Activated naive CD4-positive, alpha-beta T cell treated with anti-CD3 and anti-CD28 coated beads, Interleukin-2, amount 50 U/mL, for 72 hours (primary cell): ENCODE results near the gene BCAR3. TPM values are rescaled to one million over a fixed set of nuclear protein-coding genes. Genes with fewer than 3 reads are reported as not detected.

Experiments used
- ATAC-seq, 2 donors: fragments of 150-1000 bp; cut with Tn5 transposase; 2 replicates each; pipeline ENCODE4 v1.10.0; 2021; ENCODE audit warnings: mild to moderate bottlenecking in 2 of 2, moderate library complexity in 2 of 2
- DNase-seq, 2 donors: peaks; one replicate each; pipeline ENCODE4 v3.0.0; 2021 to 2022; ENCODE audit warnings: low spot score in 2 of 2
- H3K27ac Mint-ChIP-seq, 2 donors: one replicate each; pipeline ENCODE4 v1.8.0; 2022; ENCODE audit warnings: mild to moderate bottlenecking in 2 of 2, mixed read lengths in 2 of 2
- H3K36me3 Mint-ChIP-seq, 2 donors: one replicate each; pipeline ENCODE4 v1.8.0; 2022; ENCODE audit warnings: mixed read lengths in 2 of 2
- H3K9me3 Mint-ChIP-seq, 2 donors: one replicate each; pipeline ENCODE4 v1.8.0; 2022; ENCODE audit warnings: mixed read lengths in 2 of 2
- total RNA-seq, 2 donors: library from RNA; stranded (reverse); gene quantifications; one replicate each; pipeline ENCODE4 v1.2.3, GENCODE V29; 2022

BCAR3 gene
- total RNA-seq, 2 donors from 2014 or later, result 0.25 to 0.72 TPM

- no peak for DNase-seq
- Mint-ChIP-seq H3K27ac (no peak overlapping the region), H3K36me3 (no peaks in the 10 kb centered on the region), H3K9me3 (no peaks in the 10 kb centered on the region)
- ATAC-seq, result no peak
These were observed 40.8 kb downstream of the BCAR3 start for GRCh38 chr1:93640656-93641440.

DNA sequence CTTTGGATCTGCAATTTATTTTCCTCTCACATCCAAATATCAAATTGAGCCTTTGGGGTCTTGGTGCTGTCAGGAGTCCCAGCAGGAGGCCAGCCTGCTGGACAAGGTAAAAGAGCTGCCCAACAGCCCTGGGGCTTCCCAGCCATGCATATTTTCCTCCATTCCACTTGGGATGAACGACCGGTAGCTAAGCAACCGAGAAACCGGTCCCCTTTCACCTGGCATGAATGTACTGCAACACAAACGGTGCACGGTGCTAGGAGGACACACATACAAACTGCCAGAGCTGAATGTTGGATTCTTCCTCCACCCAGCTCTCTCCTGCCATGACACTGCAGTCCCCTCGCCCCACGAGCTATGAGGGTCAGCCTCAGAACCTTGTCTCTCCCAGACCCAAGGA is 42.7 kb downstream of the BCAR3 start:
- no peaks in the 10 kb centered on the region for H3K36me3 Mint-ChIP-seq
- ATAC-seq (no peak), DNase-seq (no peak)
- H3K27ac Mint-ChIP-seq, result no peak overlapping the region
- no peaks in the 10 kb centered on the region for H3K9me3 Mint-ChIP-seq

GRCh38 chr1:93638307-93638847 is 43.3 kb downstream of the BCAR3 start:
- H3K27ac Mint-ChIP-seq, result no peak overlapping the region
- DNase-seq, result no peak
- no peaks in the 10 kb centered on the region for H3K9me3 Mint-ChIP-seq
- H3K36me3 Mint-ChIP-seq, result no peaks in the 10 kb centered on the region
- ATAC-seq, result no peak

DNA sequence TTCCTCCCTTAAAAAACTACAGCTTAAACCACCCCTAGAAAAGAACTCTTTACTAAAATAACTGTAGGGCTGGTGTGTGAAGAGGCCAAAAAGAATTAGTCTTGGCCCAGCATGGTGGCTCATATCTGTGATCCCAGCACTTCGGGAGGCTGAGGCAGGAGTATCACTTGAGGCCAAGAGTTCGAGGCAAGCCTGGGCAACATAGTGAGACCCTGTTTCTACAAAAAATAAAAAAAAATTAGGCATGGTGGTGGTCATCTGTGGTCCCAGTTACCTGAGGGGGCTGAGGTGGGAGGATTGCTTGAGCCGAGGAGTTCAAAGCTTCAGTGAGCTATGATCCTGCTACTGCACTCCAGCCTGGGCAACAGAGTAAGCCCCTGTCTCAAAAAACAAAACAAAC is 44.9 kb downstream of the BCAR3 start:
- no peaks in the 10 kb centered on the region for H3K9me3 Mint-ChIP-seq
- H3K36me3 Mint-ChIP-seq, result no peaks in the 10 kb centered on the region
- H3K27ac Mint-ChIP-seq, result no peak overlapping the region
- ATAC-seq (no peak), DNase-seq (no peak)

- H3K36me3 Mint-ChIP-seq, result no peaks in the 10 kb centered on the region
- ATAC-seq (no peak), DNase-seq (no peak)
- no peak overlapping the region for H3K27ac Mint-ChIP-seq
- H3K9me3 Mint-ChIP-seq, result no peaks in the 10 kb centered on the region
These were observed 45.8 kb downstream of the BCAR3 start for GRCh38 chr1:93635614-93636543.

DNA sequence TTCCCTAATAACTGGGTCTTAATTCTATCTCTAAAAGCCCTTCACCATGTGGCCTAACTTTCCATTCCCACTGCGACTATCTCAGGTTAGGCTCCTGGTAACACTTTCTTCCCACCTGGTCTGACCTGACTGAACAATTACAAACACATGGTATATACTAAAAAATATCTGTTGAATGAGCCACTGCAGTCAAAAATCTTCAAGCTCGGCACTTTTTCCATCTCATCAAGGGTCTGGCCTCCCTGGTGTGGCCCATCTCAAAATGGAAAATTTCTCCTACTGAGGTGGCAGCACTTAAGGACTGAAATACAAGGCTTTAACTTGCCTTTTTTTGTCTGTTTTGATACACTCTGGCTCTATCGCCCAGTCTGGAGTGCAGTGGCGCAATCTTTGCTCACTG is 48.3 kb downstream of the BCAR3 start:
- no peak for ATAC-seq
- H3K9me3 Mint-ChIP-seq, result no peaks in the 10 kb centered on the region
- no peak overlapping the region for H3K27ac Mint-ChIP-seq
- no peaks in the 10 kb centered on the region for H3K36me3 Mint-ChIP-seq
- DNase-seq, result no peak

GRCh38 chr1:93631626-93632365 is 49.8 kb downstream of the BCAR3 start:
- H3K27ac Mint-ChIP-seq, result no peak overlapping the region
- no peaks in the 10 kb centered on the region for H3K9me3 Mint-ChIP-seq
- peak in 1 of 2 donors; percentile 34 for ATAC-seq
- H3K36me3 Mint-ChIP-seq, result no peaks in the 10 kb centered on the region
- DNase-seq, result no peak

DNA sequence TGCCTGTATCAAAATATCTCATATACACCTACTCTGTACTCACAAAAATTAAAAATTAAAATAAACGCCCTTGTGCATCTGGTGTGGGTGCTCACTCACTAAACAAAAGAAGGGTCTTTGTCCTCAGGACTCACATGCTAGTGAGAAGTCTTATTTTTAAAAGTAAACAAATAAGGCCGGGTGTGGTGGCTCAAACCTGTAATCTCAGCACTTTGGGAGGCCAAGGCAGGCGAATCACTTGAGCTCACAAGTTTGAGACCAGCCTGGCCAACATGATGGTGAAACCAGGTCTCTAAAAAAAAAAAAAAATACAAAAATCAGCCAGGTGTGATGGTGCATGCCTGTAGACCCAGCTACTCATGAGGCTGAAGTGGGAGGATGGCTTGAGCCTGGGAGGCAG is 51.5 kb downstream of the BCAR3 start:
- Mint-ChIP-seq H3K36me3 (no peaks in the 10 kb centered on the region), H3K27ac (no peak overlapping the region), H3K9me3 (no peaks in the 10 kb centered on the region)
- DNase-seq, result no peak
- no peak for ATAC-seq

GRCh38 chr1:93629101-93630059 is 52.3 kb downstream of the BCAR3 start:
- DNase-seq, result peak in 1 of 2 donors; percentile 38
- ATAC-seq, result peak; percentile 68 to 75
- Mint-ChIP-seq H3K36me3 (no peaks in the 10 kb centered on the region), H3K9me3 (no peaks in the 10 kb centered on the region), H3K27ac (no peak overlapping the region)

DNA sequence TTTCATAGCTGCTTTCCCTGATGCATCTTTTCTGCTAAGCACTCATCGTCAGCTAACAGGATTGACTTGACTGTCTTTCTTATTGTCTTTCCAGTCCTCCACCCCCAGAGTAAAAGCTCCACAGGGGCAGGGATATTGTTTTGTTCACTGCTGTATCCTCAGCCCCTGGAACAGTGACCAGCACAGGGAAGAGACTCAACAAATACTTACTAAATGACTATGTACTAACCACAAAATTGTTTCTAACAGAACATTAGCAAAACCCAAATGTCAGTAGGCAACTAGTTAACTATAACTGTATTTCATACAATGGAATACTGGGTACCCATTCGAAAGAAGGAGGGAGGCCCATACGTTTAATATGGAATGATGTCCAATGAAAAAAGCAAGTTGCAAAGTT is 53.0 kb downstream of the BCAR3 start:
- H3K36me3 Mint-ChIP-seq, result no peaks in the 10 kb centered on the region
- no peaks in the 10 kb centered on the region for H3K9me3 Mint-ChIP-seq
- no peak for DNase-seq
- ATAC-seq, result peak in 1 of 2 donors; percentile 32
- no peak overlapping the region for H3K27ac Mint-ChIP-seq

- DNase-seq, result no peak
- H3K9me3 Mint-ChIP-seq, result no peaks in the 10 kb centered on the region
- H3K36me3 Mint-ChIP-seq, result no peaks in the 10 kb centered on the region
- H3K27ac Mint-ChIP-seq, result no peak overlapping the region
- no peak for ATAC-seq
These were observed 55.9 kb downstream of the BCAR3 start for GRCh38 chr1:93625582-93626327.

- ATAC-seq (no peak), DNase-seq (no peak)
- H3K9me3 Mint-ChIP-seq, result no peaks in the 10 kb centered on the region
- H3K36me3 Mint-ChIP-seq, result no peaks in the 10 kb centered on the region
- no peak overlapping the region for H3K27ac Mint-ChIP-seq
These were observed 57.8 kb downstream of the BCAR3 start for GRCh38 chr1:93623875-93624274.

DNA sequence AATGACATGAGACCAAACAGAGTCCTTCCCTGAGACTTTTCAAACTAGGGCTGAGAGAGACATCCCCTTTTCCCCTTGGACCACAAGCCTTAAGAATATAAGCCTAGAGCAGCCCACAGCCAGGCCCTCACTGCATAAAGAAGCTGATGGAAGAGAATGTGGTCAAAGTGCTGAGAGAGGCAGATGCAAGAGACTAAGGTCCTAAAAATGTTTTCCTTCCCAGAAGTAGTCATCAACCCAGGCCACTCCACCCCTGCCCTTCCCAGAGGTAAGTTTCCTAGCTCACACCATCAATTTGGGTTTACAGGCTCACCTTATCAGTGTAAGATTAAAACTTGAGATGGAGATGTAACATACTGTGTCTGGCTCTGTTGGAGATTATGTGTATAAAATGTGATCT is 58.2 kb downstream of the BCAR3 start:
- no peaks in the 10 kb centered on the region for H3K36me3 Mint-ChIP-seq
- ATAC-seq, result no peak
- H3K9me3 Mint-ChIP-seq, result no peaks in the 10 kb centered on the region
- no peak overlapping the region for H3K27ac Mint-ChIP-seq
- no peak for DNase-seq

DNA sequence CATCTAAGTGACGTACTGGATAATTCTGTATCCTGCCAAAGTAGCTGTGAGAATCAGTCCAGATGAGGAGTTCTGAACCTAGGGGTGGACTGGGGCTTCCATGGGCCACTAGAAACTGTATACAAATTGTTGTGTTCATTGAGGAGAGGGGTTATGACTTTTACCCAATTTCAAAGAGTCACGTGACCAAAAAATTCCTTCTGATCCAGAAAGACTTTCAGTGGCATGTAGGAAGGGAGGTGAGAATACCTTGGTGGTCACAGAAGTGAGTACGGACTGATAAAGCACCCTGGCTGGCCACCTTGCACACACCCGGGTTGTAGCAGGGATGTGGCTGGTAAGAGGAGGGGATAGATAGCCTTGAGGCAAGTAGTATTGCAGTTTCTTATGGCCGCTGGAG is 60.4 kb downstream of the BCAR3 start:
- H3K9me3 Mint-ChIP-seq, result no peaks in the 10 kb centered on the region
- H3K36me3 Mint-ChIP-seq, result no peaks in the 10 kb centered on the region
- ATAC-seq (no peak), DNase-seq (no peak)
- no peak overlapping the region for H3K27ac Mint-ChIP-seq

GRCh38 chr1:93620841-93621210 is 60.8 kb downstream of the BCAR3 start:
- Mint-ChIP-seq H3K27ac (no peak overlapping the region), H3K9me3 (no peaks in the 10 kb centered on the region), H3K36me3 (no peaks in the 10 kb centered on the region)
- no peak for ATAC-seq
- DNase-seq, result no peak
